Measurements from ENCODE around the gene FBN2. TPM values are rescaled to one million over a fixed set of nuclear protein-coding genes. Genes with fewer than 3 reads are reported as not detected.

Gene FBN2
- total and polyA plus RNA-seq, 2 of the 4 experiments (the other 2 are of a cell fraction), result 26.7 to 69.0 TPM

DNA sequence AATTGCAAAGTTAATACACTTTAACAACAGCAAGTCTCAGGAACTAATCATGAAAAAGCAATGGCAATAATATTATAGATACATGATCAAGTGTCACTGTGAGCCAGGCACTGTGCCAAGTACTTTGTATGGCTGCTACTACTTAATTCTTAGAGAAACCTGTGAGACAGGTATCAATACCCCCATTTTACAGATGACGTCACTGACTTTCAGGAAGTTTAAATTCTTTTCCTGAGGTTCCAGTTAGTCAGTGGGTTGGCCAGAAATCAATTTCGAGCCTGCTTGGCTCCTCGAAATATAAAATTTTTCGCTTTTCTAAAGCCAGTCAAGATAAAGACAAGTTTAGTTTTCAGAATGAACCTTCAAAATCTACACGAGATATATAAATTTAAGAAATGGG, 324.2 kb downstream of the FBN2 start:
- H3K9ac ChIP-seq (ENCODE audit: low read depth, low read length), result no peak overlapping the region
- ATAC-seq (ENCODE audit: low read depth), result no peak
- H3K36me3 ChIP-seq (ENCODE audit: control insufficient read depth, insufficient read depth, low read length), result no peaks in the 10 kb centered on the region
- no peak overlapping the region for H2AK5ac ChIP-seq (ENCODE audit: low read depth, low read length)
- H3K9me1 ChIP-seq (ENCODE audit: insufficient read depth, low read length), result no peaks in the 10 kb centered on the region
- DNase-seq, result no peak
- H3K18ac ChIP-seq (ENCODE audit: low read depth, low read length), result no peak overlapping the region
- intact Hi-C loops (cut with micrococcal nuclease), result loop anchor here (1.0 to 5.0 kb wide), 5 partner anchors 48 to 1553 kb away; no protein-coding TSS in a partner anchor
- no peak overlapping the region for H4K5ac ChIP-seq (ENCODE audit: low read depth, low read length)
- in situ Hi-C loops (cut with MboI; ENCODE audit: low sequenced_read_pairs), result loop anchor here (5.0 kb wide), 1 partner anchor 288 kb away; no protein-coding TSS in a partner anchor
- H3K14ac ChIP-seq (replicated peaks; ENCODE audit: low read depth, low read length), result no peak overlapping the region
- H2BK15ac ChIP-seq (ENCODE audit: low read depth, low read length), result no peak overlapping the region
- H3K9me3 ChIP-seq (ENCODE audit: control insufficient read depth, insufficient read depth, low read length), result no peaks in the 10 kb centered on the region
- POLR2A ChIA-PET (ENCODE audit: unreplicated experiment), result no interaction called here
- H3K4me1 ChIP-seq (ENCODE audit: control insufficient read depth, insufficient read depth, low read length), result peaks cover 3% of the 10 kb centered on the region; the same call in 1 of the 2 replicates
- no peak overlapping the region for H2AFZ ChIP-seq (replicated peaks; ENCODE audit: low read length, poor library complexity)
- no peak overlapping the region for H4K91ac ChIP-seq (ENCODE audit: insufficient read depth, low read depth, low read length)
- dilution Hi-C loops (cut with HindIII; ENCODE audit: low sequenced_read_pairs, unreplicated experiment), result no loop called here
- H4K20me1 ChIP-seq (ENCODE audit: insufficient read depth, low read length), result no peaks in the 10 kb centered on the region
- H2AK9ac ChIP-seq (replicated peaks; ENCODE audit: low read depth, low read length, poor library complexity), result no peak overlapping the region
- no peak overlapping the region for H3K23ac ChIP-seq (ENCODE audit: low read depth, low read length)
- no peak overlapping the region for H4K8ac ChIP-seq (ENCODE audit: low read depth in 2 of 2, low read length in 2 of 2)
- no peak overlapping the region for H3K4ac ChIP-seq (ENCODE audit: low read depth, low read length)
- CTCF ChIA-PET, result no interaction called here
- TF ChIP-seq RCOR1 (IDR thresholded peaks at IDR 0.05; ENCODE audit: insufficient replicate concordance, low read length), result no peak
- no peak for TF ChIP-seq CHD1 (IDR thresholded peaks at IDR 0.05; ENCODE audit: low read depth, low read length)
- no CpG with 5 or more reads among the region's 5 CpGs for WGBS, 2 experiments (ENCODE audit: extremely low coverage in 2 of 2, insufficient read length in 1 of 2)
- no peak overlapping the region for H2BK5ac ChIP-seq (ENCODE audit: low read depth, low read length, poor library complexity, severe bottlenecking)
- no peak overlapping the region for H3K4me3 ChIP-seq (ENCODE audit: insufficient read depth, low read depth, low read length)
- no peaks in the 10 kb centered on the region for H3K27me3 ChIP-seq (ENCODE audit: control insufficient read depth, insufficient read depth, low read length)
- H3K27ac ChIP-seq (ENCODE audit: insufficient read depth, low read length), result no peak overlapping the region
- H2BK20ac ChIP-seq (ENCODE audit: low read depth, low read length), result no peak overlapping the region
- no TSS peak for BruUV-seq (replicated peaks)
- H2BK120ac ChIP-seq (ENCODE audit: low read depth, low read length), result no peak overlapping the region
- H3K4me2 ChIP-seq (ENCODE audit: low read depth, low read length), result no peak overlapping the region
- H3K56ac ChIP-seq (ENCODE audit: extremely low read depth, insufficient read depth, low read length), result no peak overlapping the region
- H3K79me1 ChIP-seq (ENCODE audit: low read depth in 1 of 2, low read length in 2 of 2), result no peaks in the 10 kb centered on the region
